ENCODE measurements around the gene RAB11FIP2.

GRCh38 chr10:117960345-117960935 is 86.3 kb downstream of the RAB11FIP2 start:
- TF ChIP-seq EZH2phosphoT487 (IDR thresholded peaks at IDR 0.05; ENCODE audit: borderline replicate concordance, low read length) (no peak), CTCF (conservative IDR thresholded peaks at IDR 0.05; ENCODE audit: low read depth, low read length) (no peak), EZH2 (IDR thresholded peaks at IDR 0.05; ENCODE audit: low read length, unreplicated experiment) (no peak)
